ENCODE data around the gene FEV.

FEV gene

DNA sequence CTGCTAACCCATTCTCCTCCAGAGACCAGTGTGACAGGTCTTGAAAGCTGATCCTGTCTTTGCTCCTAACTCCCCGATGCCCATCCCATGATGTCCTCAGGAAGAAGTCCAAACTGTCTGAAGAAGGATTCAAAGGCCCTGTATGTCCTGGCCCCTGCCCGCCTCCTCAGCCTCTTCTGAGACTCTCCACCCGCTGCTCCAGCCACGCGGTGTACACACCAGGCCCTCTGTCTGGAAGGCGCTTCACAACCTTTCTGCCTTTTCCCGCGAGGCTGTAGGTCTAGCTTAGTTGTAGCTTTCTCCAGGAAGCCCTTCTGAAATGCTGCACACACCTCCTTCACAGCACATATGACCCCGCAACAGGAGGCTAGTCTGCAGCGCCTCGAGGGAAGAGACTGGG lies 31.7 kb upstream of the FEV start:
- no peak for DNase-seq

DNA sequence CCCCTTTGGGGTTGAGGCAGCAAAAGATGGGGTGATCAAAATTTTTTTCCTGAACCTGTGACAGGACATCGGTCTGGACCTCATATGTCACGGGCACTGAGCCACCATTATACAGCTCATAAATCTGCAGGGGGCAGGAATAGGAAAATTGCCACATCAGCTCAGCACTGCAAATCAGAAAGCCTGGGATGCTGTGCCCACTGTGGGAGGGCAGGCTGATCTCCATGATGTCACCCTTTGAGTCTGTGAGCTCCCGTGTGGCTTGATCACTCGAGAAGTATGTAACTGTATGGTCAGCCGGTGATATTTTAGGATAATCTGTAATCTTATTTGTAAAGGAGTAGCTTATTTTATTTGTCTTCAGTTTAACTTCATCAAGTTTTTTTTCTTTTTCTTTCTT lies 25.9 kb upstream of the FEV start:
- DNase-seq, result no peak

DNA sequence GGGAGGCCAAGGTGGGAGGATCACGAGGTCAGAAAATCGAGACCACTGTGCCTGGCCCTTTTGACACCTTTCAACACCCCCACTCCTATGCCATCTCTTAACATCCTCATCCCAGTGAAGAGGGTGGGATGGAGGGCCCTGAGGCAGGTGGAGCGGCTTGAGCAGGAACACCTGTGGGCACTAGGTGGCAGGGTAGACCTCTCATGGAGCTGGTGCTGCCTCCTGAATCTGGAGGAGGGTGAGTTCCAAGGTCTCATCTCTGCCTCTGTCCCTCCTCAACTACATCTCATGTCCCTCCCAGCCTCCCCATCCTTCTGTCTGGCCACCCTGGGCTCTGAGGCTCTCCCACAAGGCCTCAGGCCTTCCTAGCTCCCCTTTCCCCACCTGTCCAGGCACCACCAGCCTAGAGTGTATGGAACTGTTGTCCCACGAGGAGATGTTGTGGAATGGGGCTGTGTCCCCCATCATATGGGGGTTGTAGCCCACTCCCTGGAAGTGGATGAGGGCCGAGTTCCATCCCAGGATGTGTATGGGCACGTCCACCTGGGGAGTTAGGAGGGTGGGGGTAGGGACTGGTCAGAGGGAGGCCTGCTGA lies 25.3 kb upstream of the FEV start:
- no peak for DNase-seq

DNA sequence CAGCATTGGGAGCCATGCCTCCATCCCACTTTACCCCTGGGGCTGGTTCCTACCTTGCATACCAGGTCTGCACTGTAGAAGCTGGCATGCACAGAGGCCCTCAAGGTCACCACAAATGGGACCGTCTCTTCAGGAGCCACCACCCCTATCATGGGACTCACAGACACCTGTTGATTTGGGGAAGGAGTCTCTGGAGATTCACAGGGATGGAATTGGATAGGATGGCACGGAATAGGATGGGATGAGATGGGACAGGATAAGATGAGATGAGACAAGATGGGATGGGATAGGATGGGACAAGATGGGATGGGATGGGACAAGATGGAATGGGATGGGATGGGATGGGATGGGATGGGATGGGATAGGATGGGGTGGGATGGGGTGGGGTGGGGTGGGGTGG lies 24.3 kb upstream of the FEV start:
- DNase-seq, result no peak

DNA sequence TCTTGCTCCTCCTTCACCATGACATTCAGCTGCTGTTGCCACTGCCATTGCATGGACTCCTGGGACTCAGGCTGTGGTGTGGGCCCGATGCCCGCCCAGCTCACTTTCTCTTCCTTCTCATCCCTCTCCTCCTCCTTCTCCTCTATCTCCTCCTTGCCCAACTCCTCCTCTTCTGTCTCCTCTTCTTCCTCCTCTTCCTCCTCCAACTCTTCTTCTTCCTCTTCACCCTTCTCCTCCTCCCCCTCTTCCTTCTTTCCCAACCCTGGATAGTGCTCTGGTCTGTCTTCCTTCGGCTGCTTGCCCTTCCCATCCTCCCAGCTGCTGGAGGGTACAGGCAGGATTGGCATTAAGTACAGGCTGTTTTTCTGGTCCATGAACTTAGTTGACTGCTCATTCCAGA lies 19.0 kb upstream of the FEV start:
- DNase-seq, result no peak

GRCh38 chr2:219003267-219003634 lies 18.3 kb upstream of the FEV start:
- DNase-seq, result no peak

GRCh38 chr2:219002395-219003266 lies 17.6 kb upstream of the FEV start:
- peak in 3 of 5 donors; percentile 19 to 39 (median 36) for DNase-seq

- no peak for DNase-seq
These were observed 16.8 kb upstream of the FEV start for GRCh38 chr2:219001577-219002394.

DNA sequence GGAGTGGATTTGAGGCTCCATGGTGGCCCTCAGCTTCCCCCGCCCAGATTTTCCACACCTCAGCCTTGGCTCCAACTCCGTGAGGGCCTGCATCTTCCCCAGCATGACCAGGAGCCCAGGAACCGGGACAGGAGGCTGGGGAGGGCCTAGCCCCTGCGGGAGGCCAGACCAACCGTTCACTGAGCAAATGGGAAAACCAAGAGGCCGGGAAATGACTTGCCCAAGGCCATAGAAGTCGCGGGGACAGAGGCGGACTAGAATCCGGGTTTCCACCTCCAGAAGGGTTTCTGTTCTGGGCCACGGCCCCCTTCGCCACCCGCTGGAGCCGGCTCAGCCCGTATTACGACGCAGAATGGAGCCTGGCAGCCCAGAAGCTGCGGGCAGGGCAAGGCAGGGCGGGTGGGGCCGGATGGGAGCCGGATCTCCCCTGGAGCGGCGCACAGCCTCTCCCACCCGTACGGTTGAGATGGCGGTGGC lies 16.2 kb upstream of the FEV start:
- DNase-seq, result no peak

GRCh38 chr2:219000569-219000960 lies 15.6 kb upstream of the FEV start:
- DNase-seq, result no peak

DNA sequence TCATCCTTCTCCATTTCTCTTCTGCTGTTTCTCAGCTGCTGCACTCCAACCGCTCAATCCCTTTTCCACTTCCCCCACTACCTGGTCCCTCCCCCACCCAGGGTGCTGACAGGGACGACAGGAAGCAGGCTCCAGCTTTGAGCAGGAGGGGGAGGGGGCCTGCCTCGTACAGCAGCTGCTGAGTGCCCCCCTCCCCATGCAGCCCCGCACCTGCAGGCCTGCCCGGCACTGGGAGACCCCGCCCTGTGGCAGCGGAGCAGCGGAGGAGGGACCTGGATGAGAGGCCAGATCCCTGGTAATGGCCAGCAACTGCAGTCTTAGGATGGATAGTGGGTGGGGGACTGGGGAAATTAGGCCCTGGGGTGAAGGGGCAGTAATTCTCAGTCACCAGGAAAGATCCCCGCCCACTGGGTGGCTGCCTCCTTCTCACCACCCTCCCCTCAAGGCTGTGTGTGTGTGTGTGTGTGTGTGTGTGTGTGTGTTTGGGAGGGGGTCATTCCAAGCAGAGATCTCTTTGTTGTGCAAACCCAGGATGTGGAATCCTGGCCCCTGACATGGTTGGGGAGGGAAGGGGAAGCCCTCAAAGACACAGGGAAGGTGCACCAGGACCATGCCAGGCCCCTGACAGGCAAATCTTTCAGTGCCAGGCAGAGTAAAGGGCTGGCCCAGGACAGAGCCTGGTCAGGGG lies 15.0 kb upstream of the FEV start:
- DNase-seq, result no peak

- no peak for DNase-seq
These were observed 14.3 kb upstream of the FEV start for GRCh38 chr2:218999021-218999880.

GRCh38 chr2:218998414-218999002 lies 13.5 kb upstream of the FEV start:
- no peak for DNase-seq

- no peak for DNase-seq
These were observed 12.7 kb upstream of the FEV start for GRCh38 chr2:218997731-218998130.

DNA sequence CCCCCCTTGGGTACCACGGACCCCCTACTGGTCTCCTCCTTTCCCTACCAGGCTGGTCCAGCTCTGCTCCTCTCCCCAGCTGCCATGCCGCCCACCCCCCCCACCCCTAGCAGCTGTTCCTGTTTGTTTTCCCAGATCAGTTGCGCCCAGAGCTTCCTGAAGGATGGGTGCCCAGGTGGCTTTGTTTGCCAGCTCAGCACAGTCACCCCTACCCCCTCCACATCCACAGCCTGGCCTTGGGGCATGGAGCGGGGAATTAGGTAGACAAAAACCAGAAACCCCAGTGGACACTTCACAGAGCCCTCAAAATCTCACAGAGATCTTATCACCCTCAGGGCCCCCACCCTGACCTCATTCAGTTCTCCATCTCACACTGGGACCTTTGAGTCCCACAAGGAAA lies 12.0 kb upstream of the FEV start:
- DNase-seq, result no peak

DNA sequence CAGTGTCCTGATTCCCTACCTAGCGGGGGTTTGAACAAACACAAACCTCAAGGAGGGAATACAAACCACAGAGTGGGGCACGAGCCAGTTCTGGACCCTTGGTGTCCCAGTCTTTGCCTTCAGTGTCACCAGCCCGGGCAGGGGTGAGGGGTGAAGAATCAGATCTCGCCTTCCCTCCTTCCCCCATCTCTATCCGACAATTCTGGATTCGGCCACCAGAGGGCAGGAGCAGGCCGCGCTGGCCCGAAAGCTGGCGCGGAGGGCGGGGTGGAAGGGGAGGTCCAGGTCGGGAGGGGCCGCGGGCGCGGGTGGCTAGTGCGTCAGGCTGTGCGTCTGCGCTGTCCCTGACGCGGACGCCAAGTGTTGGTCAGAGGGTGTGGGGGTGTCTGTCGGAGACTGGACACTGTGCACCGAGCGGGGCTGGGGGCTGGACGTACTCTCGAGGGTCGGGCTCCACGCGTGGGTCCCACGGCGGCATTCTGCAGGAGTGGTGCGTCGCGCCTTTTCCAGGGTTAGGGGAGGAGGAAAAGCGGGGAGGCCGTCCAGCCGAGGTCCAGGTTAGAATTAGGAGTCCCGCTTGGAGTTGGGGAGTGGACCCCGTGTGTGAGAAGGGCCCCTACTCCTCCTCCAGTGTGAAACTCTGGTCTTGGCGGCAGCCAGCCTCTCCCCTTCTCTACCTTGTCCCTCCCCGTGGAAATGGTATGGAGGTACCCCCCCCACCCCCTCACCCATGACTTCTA lies 11.2 kb upstream of the FEV start:
- peak; percentile 51 to 70 (median 59) for DNase-seq

DNA sequence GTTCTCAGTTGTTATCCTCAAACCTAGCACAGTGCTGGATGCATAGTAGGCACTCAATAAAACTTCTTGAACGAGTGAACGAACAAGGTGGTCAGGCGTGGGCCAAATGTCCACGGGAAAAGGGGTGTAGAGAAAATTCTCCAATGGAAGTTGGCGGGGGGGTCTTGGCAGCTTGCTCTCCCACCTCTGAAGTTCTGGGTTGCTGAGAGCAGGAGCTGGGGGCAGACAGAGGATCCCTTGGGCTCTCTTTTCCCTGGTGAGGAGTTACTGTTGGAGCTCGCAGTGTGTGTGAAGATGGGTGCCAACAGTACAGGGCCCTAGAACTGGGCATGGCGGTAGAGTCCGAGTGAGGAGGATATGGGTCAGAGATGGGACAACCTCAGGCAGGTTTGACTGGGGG lies 10.6 kb upstream of the FEV start:
- no peak for DNase-seq

- no peak for DNase-seq
These were observed 8.6 kb upstream of the FEV start, which contains the start of gene CRYBA2 for GRCh38 chr2:218993345-218994315. CRYBA2 (minus strand) TSS chr2:218993422; CDS start chr2:218993176, 246 bp downstream.

- DNase-seq, result no peak
These were observed 7.8 kb upstream of the FEV start for GRCh38 chr2:218992703-218993344.
